Esophagus squamous epithelium (tissue), 4 donors: ENCODE measurements around the gene RNASEH2C.

Experiments used
- CTCF ChIP-seq, 6 experiments: fragments of 450-650 bp in 4 of 6; fragments of 200-600 bp in 2 of 6; sonication (generic) in 2 of 6; IDR thresholded peaks; one replicate each; pipeline ENCODE4 v1.5.1; 2016 to 2019; ENCODE audit warnings: antibody characterized with exemption in 6 of 6, mild to moderate bottlenecking in 4 of 6, moderate library complexity in 4 of 6
- POLR2A ChIP-seq, 4 donors: fragments of 450-650 bp; IDR thresholded peaks; one replicate each; pipeline ENCODE4 v1.6.1; 2017; ENCODE audit warnings: antibody characterized with exemption in 4 of 4, mild to moderate bottlenecking in 4 of 4, moderate library complexity in 3 of 4

DNA sequence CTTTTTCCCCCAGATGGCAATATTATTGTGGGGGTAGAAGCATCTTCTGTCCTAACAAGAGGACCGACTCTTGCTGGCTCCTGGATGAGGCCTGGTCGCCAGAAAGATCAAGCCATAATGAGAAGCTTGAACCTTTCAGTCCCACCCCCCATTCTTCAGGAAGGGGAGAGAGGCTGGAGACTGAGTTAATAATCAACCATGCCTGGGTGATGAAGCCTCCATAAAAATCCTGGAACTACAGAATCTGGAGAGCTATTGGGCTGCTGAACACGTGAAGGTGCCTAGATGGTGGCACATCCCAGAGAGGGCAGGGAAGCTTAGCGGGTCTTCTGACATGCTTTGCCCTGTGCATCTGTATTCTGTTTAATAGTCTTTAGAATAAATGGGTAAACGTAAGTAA lies 43.8 kb upstream of the RNASEH2C start:
- TF ChIP-seq CTCF (IDR thresholded peaks at IDR 0.05) (no peak), POLR2A (IDR thresholded peaks at IDR 0.05) (no peak)
